Esophagus muscularis mucosa (tissue), 3 donors: ENCODE results near the gene RNF5.

ENCODE experiments used
- POLR2AphosphoS5 ChIP-seq, 2 donors: sonication (generic); formaldehyde crosslinking; IDR thresholded peaks; one replicate each; pipeline ENCODE4 v1.6.1; 2017; ENCODE audit warnings: antibody characterized with exemption in 2 of 2
- TF ChIP-seq, protein P1 (sequence below), 3 experiments: fragments of 200-600 bp in 2 of 3; fragments of 450-650 bp in 1 of 3; sonication (generic) in 2 of 3; IDR thresholded peaks; one replicate each; pipeline ENCODE4 v1.5.1; 2017 to 2019; ENCODE audit warnings: antibody characterized with exemption in 3 of 3, mild to moderate bottlenecking in 2 of 3, moderate library complexity in 1 of 3

- no peak for TF ChIP-seq POLR2AphosphoS5 (IDR thresholded peaks at IDR 0.05)
- TF ChIP-seq, protein P1, sequence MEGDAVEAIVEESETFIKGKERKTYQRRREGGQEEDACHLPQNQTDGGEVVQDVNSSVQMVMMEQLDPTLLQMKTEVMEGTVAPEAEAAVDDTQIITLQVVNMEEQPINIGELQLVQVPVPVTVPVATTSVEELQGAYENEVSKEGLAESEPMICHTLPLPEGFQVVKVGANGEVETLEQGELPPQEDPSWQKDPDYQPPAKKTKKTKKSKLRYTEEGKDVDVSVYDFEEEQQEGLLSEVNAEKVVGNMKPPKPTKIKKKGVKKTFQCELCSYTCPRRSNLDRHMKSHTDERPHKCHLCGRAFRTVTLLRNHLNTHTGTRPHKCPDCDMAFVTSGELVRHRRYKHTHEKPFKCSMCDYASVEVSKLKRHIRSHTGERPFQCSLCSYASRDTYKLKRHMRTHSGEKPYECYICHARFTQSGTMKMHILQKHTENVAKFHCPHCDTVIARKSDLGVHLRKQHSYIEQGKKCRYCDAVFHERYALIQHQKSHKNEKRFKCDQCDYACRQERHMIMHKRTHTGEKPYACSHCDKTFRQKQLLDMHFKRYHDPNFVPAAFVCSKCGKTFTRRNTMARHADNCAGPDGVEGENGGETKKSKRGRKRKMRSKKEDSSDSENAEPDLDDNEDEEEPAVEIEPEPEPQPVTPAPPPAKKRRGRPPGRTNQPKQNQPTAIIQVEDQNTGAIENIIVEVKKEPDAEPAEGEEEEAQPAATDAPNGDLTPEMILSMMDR (IDR thresholded peaks at IDR 0.05), result no peak
Measured at GRCh38 chr6:32181915-32182529, 3.8 kb downstream of the RNF5 start.
